HG02884 (cell line): Measurements from ENCODE around the gene RPL29.
"Not testable (repeated sequence)": the region's sequence is repeated elsewhere in the genome, so short reads cannot be mapped to it uniquely, and the experiment has no call there.

ENCODE experiments used
- ATAC-seq: cut with Tn5 transposase; IDR thresholded peaks from one replicate; pipeline ENCODE4 v1.9.1; 2021; ENCODE audit warnings: mild to moderate bottlenecking, moderate library complexity; ENCODE audit not compliant: unreplicated experiment

RPL29 gene

GRCh38 chr3:52006017-52006819 lies 10.5 kb upstream of the RPL29 start:
- ATAC-seq, result no peak

- ATAC-seq, result no peak
Observed at GRCh38 chr3:52005571-52005986, 9.9 kb upstream of the RPL29 start.

GRCh38 chr3:52004906-52005395 lies 9.3 kb upstream of the RPL29 start:
- no peak for ATAC-seq

DNA sequence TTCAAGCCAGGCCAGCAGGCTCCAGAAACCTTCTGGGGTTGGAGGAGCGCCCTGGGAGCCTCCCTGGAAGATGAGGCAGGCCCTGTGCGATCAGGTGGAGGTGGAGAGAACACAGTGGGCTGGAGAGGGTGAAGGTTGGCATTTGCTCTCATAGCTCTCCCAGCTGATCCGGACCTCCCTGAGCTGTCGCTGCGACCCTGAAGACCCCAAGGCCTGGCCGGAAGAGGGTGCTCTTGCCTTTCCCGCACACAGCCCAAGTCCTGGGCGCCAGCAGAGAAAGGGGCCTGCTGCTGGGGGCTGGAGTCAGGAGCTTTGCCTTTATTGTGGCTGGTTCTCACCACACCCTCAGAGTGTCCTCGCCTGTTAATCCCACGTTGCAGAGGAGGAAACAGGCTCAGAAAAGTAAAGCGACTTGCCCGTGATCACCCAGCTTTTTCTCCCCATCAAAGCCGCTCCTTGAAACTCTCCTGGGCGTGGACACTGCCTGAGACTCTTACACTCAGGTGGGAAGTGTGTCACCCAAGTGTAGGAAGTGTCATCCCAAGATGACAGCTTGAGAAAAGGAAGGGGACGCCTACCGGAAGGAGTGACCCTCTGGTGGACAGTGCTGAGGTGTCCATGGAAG lies 8.6 kb upstream of the RPL29 start:
- no peak for ATAC-seq

GRCh38 chr3:52002748-52003147 lies 7.1 kb upstream of the RPL29 start:
- no peak for ATAC-seq

- peak; percentile 84 for ATAC-seq
Observed at GRCh38 chr3:52001443-52001974, 5.8 kb upstream of the RPL29 start.

DNA sequence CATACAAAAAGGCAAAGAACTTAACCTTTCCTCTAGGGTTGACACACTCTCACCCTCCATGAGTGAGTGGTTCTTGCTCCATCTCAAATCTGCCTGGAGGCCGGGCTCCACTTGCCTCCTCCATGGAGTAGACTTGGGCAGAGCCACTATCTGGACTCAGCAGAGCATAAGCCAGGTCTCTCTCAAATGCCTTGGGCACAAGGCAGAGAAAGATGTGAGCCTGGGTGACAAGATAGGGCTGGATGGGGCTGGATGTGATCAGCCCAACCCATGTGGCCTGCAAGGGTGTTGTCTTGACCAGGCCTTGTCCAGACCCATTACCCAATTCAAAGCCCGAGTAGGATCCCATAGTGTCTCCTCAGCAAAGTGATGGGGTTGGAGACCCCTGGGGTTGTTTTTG lies 4.2 kb upstream of the RPL29 start:
- no peak for ATAC-seq

GRCh38 chr3:51998774-51999173 lies 3.1 kb upstream of the RPL29 start:
- no peak for ATAC-seq

GRCh38 chr3:51997935-51998596 lies 2.4 kb upstream of the RPL29 start:
- ATAC-seq, result no peak

GRCh38 chr3:51997172-51997571 lies 1.5 kb upstream of the RPL29 start:
- no peak for ATAC-seq

- ATAC-seq, result no peak
Observed at GRCh38 chr3:51994530-51994929, 1.2 kb downstream of the RPL29 start.

GRCh38 chr3:51993657-51994056 lies 2.0 kb downstream of the RPL29 start:
- ATAC-seq, result not testable (repeated sequence)

DNA sequence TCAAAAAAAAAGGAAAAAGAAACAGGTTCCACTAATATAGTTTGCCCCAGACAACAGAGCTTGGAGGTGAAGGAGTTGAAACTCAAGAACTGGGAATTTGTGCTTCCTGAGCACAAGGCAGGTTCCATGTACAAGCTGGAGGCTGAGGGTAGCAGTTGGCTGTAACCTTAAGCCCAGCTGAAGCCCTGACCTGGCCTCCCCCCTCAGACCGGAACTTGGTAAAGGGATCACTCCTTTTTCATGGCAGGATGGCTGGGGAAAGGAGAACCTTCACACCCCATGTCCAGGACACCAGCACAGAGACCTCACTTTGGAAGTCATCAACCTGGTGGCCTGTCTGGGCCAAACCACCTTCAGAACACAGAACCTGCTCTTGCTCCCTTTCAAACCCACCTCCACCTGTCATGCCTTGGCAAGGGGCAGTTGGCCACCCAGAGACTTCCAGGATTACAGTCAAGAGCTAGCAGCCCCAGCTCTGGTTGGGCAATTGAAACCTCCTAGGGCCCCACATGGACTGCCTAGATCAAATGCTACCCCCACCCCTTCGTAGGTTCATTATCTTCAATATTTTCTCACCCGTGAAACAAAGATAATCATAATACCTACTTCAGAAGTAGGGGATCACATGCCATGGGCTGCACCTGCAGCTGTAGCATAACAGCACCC lies 3.5 kb downstream of the RPL29 start:
- no peak for ATAC-seq

DNA sequence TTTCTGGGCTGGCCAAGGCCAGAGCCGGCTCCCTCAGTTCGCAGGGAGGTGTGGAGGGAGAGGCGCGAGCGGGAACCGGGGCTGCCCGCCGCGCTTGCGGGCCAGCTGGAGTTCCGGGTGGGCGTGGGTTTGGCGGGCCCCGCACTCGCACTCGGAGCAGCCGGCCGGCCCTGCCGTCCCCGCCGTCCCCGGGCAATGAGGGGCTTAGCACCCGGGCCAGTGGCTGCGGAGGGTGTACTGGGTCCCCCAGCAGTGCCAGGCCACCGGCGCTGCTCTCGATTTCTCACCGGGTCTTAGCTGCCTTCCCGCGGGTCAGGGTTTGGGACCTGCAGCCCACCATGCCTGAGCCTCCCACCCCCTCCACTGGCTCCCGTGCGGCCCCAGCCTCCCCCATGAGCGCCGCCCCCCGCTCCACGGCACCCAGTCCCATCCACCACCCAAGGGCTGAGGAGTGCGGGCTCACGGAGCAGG lies 5.2 kb downstream of the RPL29 start:
- not testable (repeated sequence) for ATAC-seq

DNA sequence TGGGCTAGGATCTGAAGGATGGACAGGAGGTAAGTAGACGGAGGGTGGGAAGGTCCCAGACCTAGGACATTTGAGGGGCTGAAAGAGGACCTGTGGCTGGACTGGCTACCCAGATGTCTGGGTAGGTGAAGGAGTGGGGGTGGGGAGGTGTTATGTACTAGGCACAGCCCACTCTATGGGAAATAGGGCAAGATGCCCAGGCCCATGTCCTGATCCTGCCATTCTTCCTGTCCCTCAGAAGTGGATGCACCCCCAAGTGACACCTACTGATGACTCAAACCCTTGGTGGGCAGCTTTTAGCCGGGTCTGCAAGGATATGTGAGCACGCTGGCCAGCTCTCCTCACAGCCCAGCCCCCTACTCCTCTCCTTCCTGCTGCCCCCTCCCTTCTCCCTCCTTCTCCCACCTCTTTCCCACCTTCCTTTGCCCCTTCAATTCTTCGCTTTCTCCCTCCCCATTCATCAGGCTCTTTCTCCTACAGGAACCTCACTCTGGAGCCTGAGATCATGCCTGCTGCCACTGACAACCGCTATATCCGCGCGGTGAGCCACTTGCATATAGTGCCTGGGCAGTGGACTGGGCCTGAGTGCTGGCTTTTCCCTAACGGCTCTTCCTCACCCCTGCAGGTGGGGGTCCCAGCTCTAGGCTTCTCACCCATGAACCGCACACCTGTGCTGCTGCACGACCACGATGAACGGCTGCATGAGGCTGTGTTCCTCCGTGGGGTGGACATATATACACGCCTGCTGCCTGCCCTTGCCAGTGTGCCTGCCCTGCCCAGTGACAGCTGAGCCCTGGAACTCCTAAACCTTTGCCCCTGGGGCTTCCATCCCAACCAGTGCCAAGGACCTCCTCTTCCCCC lies 7.2 kb downstream of the RPL29 start:
- no peak for ATAC-seq

- ATAC-seq, result no peak
Observed at GRCh38 chr3:51987568-51987967, 8.1 kb downstream of the RPL29 start.

DNA sequence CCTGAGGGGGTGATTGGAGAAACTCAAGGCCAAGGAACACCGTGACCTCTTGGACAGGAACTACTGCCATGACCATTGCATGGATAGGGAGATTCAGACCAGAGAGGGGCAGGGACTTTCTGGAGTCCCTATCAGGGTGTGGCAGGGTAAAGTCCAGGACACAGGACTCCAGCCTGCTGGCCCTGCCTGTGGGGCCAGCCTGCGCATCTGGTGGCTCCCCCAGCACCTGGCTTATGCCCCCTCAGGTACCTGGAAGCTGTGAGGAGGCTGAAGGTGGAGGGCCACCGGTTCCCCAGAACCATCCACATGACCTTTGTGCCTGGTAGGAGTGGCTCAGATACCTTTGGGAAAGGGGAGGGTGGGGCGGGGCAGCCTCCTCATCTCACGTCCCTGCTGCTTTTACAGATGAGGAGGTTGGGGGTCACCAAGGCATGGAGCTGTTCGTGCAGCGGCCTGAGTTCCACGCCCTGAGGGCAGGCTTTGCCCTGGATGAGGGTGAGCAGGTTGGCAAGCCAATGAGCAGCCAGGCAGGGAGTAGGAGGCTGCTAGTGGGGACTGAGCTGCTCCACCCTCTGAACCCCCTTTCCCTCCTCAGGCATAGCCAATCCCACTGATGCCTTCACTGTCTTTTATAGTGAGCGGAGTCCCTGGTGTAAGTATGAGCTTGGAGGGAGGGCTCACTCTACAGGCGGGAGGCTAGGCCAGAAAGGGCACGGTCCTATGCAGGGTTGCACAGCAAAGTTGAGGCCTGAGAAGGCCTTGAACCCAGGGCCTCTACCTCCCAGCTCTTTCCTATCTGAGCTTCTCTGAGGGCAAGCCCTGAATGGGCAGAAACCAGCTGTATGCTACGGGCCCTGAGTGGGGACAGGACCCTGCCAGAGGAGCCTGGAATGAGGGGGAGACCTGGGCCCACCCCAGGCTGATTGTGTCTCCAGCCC lies 9.4 kb downstream of the RPL29 start:
- no peak for ATAC-seq

DNA sequence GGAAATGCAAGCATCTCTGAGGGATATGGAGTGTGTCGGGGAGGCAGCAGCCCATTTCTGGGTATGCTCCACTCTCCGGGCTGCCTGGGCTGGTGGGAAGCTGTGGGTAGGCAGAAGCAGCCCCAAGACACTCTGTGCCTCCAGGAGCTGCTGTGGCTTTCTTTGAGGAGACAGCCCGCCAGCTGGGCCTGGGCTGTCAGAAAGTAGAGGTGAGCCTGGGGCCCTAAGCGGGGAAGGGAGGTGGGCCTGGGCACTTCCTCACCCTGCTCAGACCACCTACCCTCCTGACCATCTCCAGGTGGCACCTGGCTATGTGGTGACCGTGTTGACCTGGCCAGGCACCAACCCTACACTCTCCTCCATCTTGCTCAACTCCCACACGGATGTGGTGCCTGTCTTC lies 10.6 kb downstream of the RPL29 start:
- no peak for ATAC-seq

GRCh38 chr3:51984269-51984647 lies 11.4 kb downstream of the RPL29 start:
- no peak for ATAC-seq
